Stimulated activated CD8-positive, alpha-beta memory T cell treated with anti-CD3 and anti-CD28 coated beads, Interleukin-2, amount 100 ng/mL, for 1 hour (primary cell): Measurements from ENCODE around the gene CEP72.
"Not testable (repeated sequence)": the region's sequence is repeated elsewhere in the genome, so short reads cannot be mapped to it uniquely, and the experiment has no call there.

ENCODE experiments used
- DNase-seq, 2 donors: peaks; one replicate each; pipeline ENCODE4 v3.0.0-alpha.2; 2020; ENCODE audit warnings: low read depth in 2 of 2

Gene CEP72

DNA sequence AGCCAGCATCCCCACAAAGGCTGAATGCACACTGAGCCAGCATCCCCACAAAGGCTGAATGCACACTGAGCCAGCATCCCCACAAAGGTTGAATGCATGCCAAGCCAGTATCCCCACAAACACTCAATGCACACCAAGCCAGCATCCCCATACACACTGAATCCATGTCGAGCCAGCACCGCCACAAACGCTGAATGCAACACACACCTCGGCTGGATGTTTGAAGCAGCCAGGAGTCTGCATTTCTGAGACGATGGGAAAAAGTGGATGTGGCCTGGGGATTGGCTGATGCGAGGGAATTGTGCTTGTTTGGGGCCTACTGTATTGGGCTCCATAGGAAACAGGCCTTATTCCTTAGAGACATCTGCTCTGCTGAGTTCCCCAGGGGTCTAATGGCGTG lies 30.9 kb upstream of the CEP72 start:
- DNase-seq: no peak

DNA sequence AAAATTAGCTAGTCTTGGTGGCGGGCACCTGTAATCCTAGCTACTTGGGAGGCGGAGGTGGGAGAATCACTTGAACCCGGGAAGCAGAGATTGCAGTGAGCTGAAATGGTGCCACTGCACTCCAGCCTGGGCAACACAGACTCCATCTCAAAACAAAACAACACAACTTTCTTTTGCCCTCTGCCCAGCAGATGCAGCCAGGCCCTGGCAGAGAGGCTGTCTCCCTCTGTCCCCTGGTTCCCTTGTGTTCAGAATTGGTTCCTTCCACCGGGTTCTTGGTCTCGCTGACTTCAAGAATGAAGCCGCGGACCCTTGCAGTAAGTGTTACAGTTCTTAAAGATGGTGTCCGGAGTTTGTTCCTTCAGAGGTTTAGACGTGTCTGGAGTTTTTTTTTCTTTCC lies 30.2 kb upstream of the CEP72 start:
- DNase-seq: no peak

DNA sequence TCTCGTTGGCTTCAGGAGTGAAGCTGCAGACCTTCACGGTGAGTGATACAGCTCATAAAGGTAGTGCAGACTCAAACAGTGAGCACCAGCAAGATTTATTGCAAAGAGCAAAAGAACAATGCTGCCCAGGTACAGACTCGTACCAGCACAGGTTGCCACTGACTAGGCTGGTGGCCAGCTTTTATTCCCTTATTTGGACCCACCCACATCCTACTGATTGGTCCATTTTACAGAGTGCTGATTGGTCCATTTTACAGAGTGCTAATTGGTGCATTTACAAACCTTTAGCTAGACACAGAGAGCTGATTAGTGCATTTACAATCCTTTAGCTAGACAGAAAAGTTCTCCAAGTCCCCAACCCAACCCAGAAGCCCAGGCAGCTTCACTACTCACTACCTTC lies 29.7 kb upstream of the CEP72 start:
- not testable (repeated sequence) for DNase-seq

DNA sequence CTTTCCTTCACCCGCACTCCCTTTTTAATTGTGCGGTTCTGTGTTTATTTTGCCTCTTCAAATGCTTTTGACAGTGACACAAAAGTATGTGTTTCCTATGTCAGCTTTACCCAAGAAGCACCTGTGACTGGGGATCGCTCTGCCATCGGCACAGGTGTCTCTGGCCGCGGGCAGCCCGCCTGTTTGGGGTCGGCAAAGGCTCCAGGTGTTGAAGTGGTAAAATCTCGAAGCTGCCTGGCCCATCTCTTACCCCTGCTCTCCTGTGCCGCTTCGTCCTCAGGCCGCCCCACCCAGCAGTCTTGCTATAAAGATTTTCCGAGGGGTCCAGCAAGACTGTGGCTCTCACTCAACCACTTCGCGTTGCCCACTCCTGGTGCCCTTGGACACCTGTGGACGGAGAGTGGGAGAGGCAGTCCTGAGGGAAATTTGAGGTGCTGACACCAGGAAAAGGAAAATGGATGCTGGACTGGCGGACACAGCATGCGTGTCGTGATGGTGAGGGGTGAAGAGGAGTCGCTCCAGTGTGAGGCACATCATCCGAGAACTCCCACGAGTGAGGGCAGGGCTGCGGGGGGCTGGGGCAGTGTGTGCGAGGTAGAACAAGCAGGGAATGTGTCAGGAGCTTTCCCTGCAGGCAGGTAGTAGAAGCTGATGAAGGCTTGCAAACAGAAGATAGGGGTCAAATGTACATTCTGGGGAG lies 29.1 kb upstream of the CEP72 start:
- no peak for DNase-seq

DNA sequence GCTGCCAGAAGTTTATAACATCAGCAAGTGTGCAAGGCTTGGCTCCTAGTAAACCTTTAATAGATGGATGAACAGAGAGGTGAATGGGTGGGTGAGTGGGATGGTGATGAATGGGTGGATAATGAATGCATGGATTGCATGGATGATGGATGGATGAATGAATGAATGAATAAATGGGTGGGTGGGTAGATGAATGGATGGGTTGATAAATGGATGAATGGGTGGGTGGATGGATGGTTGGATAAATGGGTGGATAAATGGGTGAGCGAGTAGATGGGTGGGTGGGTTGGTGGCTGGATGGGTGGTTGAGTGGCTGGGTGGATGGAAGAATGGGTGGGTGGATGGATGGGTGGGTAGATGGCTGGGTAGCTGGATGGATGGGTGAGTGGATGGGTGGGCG lies 28.5 kb upstream of the CEP72 start:
- DNase-seq: no peak

DNA sequence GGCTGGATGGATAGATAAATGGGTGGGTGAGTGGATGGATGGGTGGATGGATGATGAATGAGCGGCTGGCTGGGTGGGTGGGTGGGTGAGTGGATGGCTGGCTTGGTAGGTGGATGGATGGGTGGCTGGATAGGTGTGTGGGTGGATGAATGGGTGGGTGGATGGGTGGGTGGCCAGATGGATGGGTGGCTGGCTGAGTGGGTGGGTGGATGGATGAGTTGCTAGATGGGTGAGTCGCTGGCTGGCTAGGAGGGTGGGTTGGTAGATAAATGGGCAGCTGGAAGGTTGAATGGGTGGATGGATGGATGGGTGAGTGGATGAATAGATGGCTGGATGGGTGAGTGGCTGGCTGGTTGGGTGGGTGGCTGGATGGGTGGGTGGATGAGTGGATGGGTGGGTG lies 27.9 kb upstream of the CEP72 start:
- no peak for DNase-seq

DNA sequence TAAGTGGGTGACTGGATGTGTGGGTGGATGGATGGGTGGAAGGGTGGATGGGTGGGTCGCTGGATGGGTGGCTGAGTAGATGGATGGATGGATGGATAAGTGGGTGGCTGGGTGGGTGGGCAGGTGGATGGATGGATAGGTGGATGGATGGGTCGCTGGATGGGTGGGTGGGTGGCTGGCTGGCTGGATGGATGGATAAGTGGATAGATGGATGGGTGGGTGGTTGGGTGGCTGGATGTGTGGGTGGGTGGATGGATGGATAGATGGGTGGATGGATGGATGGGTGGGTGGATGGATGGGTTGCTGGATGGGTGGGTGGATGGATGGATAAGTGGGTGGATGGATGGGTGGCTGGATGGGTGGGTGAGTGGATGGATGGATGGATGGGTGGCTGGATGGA lies 27.3 kb upstream of the CEP72 start:
- DNase-seq: no peak

DNA sequence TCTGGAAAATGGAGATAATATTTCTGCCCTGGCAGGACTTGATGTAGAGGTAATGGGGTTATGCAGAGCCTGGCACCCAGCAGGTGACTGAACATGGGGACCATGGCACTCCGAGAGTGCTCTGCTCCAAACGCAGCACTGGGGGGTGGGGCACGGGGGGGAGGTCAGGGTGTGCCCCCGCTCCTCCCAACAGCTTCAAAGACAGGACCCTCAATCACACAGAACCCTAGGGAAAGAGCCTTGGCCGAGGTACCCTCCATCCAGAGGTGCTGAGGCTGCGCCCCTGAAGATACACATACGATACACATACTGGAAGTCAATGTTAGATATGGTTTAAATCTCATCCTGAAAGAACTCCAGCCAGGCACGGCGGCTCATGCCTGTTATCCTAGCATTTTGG lies 26.6 kb upstream of the CEP72 start:
- DNase-seq: no peak

DNA sequence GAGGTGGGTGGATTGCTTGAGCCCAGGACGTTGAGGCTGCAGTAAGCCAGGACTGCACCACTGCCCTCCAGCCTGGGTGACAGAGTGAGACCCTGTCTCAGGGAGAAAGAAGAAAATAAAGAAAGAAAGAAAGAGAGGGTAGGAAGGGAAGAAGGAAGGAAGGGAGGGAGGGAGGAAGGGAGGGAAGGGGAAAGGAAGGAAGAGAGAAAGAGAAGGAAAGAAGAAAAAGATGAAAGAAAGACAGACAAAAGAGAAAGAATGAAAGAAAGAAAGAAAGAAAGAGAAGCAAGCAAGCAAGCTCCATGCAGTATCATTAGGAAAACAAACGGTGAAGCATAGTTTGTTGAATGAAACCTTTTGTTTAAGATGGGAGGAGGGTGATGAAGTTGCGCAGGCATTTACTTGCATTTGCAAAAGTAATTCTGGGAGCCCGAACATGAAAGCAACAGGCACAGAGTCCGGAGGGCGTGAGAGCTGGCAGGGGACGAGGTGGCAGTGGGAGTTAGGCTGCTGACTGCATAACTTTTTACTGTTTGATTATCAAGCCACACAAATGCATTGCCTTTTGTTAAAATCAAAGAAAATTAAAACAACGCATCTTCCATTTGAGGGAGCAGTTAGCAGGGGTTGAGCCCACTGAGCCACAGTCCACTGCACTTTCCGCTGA lies 26.0 kb upstream of the CEP72 start:
- no peak for DNase-seq

DNA sequence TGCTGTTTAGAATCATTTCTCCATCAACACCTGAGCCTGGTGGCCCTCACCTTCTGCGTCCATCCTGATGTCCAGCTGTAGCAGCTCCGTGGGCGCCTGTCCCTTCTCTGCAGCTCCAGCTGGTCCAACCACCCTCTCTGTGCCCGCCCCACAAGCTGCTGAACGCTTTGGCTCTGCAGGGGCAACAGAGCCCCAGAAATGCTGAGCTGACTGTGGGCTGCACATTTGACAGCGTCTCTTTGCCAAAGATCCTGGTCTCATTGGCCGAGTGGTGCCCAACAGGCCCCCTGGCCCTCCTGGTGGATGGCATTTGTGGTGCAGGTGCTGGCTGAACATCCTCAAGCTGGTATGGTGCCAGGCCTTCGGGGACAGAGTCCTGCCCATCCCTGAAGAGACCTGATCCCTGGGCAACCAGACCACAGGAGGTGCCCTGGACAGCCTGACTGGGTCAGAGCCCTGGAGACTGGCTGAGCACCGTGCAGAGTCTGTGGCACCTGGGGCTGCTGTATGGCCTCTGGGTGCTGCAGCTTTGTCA lies 25.3 kb upstream of the CEP72 start:
- no peak for DNase-seq

DNA sequence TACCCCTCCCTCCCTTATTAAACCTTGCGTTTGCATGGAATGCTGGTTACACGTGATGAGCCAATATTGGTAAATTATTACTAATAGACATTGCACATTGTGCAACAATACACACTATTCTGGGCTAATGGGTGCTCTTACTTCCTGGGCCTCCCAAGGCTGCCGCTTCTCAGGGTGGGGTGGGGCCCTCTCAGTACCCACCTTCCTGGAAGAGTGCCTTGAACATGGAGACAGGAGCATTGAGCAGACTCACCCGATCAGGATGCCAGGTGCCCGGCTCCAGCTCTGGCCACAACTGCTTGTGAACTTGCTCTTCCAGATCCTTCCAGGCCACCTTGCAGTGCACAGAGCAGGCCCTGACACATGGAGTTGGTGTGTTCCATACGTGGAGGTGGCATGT lies 24.7 kb upstream of the CEP72 start:
- no peak for DNase-seq

DNA sequence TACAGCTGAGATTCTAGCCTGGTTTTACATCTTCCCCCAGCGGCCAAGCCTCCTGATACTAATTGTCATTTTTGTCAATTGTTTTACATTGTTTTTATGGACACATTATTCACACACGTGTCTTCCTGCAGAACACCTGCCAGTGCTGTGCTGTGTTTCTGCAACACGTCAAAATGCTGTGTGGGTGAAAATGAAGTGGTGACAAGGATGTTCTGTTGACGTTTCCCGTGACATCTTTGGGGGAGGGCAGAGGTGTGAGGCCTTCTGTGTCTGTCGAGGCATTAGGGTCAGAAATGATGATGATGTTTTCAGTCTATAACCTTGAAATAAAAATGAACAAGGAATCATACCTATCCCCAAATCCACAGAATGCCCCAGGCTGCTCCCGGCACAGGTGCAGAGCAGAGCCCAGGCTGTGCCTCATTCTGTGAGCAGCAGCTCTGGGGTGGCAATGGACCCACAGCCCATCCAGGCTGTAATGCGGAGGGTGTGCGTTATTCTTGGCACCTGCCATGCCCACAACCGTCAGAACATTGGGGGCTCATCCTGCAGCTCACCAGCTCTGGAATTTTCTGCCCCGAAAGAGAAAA lies 23.6 kb upstream of the CEP72 start:
- no peak for DNase-seq

DNA sequence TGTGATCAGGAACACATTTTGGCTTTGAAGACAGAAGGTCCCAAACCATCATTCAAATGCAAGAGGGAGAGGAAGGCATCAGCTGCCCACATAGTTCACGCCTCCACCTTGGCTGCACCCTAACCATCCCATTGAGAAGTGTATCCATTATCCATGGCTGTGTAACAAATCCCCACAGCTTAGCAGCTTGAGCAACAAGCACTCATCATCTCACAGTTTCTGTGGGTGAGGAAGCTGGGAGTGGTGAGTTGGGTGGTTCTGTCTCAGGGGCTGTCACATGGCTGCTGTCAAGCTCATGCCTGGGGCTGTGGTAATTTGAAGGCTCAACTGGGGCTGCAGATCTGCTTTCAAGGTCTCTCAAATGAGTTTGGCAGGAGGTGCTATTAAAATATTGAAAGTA lies 23.0 kb upstream of the CEP72 start:
- DNase-seq: no peak

DNA sequence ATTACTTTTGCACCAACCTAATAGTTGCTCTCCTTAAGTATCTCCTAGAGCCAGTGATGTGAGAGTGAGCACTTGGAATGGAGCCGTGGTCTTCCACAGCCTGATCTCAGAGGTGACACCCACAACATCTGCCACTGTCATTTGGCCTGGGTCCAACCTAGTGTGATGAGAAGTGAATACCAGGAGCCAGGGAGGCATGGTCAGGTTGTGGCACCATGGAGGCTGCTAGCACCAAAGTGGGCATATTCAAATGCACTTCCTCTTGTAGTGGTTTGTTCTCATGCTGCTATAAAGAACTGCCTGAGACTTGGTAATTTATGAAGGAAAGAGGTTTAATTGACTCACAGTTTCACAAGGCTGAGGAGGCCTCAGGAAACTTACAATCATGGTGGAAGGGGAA lies 22.6 kb upstream of the CEP72 start:
- no peak for DNase-seq

DNA sequence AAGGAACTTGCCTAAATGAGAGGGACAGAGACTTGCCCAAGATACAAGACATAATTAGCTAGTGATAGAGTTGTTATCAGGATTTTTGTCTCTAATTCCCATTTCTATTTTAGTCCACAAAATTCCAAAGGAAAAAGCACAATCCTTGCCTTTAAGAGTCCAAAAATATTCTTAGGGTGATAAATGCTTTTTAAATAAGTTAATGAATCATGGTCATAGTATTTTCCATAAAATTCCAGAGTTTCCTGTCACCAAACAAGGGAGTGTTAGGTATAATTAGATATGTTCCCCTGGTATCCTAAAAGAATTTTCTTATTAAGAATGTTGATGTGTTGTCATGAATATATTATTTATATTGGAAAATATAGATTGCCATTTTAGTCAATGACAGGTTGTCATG lies 21.8 kb upstream of the CEP72 start:
- no peak for DNase-seq

DNA sequence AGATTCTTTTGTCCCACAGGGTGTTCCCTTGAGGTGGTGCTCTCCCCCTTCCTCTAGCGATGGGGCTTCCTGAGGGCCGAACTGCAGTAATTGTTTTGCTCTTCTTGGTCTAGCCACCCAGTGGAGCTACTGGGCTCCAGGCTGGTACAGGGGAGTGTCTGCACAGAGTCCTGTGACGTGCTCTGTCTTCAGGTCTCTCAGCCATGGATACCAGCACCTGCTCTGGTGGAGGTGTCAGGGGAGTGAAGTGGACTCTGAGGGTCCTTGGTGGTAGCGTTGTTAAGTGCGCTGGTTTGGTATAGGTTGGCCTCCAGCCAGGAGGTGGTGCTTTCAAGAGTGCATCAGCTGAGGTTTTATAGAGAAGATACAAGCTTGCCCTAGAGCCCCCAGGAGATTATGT lies 20.4 kb upstream of the CEP72 start:
- DNase-seq: no peak

DNA sequence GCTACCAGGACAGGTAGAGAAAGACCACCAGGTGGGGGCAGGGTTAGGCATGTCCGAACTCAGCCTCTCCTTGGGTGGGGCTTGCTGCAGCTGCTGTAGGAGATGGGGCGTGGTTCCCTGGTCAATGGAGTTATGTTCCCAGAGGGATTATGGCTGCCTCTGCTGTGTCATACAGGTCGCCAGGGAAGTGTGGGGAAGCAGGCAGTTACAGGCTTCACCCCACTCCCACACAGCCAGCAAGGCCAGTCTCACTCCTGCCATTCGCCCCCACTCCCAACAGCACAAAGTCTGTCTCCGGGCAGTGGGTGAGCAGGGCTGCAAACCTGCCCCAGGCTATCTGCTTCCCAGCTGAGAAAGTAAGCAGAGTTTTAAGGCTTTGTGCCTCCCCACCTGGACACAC lies 20.0 kb upstream of the CEP72 start:
- DNase-seq: no peak

DNA sequence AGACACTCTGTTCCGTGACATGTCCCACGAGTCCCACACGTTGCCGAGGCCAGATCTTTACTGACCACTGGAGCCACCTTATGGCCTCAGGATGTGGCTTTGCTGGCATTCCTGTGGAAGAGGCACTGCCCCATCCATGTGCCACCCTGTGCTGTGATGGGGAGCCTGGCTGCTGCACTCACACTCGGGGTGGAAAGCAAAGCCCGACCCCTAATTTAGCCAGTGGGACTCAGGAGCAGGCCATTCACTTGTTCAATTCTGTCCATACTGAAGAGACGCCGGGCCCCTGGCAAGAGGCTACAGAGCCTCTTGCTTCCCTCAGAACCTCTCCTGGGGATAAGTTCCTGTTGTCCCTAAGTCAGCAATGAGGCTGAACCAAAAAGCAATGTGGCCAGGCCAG lies 18.6 kb upstream of the CEP72 start:
- DNase-seq: no peak

DNA sequence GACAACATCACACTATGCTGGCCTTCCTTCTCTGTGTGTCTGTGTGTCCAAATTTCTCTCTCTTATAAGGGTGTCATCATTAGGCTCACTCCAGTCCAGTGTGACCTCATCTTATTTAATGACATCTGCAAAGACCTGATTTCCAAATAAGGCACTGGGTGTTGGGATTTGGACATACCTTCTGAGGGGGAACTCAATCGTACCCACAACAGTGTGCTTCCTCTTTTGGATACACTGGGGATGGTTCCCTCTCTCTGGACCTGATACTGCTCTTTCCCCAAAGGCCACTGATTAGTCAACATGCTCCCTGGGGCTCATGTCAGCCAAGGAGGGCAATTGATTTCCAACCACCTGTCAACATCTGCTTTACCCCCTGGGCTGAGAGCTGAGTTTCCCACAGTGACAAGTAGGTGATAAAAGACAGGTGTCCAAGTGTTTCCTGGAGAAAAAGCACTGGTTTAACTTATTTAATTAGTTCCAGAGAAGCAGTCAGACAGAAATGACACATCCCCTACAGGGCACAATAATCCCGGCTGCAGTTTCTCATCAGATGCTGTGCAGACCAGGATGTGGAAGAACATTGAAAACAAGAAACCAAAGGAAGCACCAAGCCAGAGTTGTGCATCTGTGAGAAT lies 17.8 kb upstream of the CEP72 start:
- DNase-seq: no peak

DNA sequence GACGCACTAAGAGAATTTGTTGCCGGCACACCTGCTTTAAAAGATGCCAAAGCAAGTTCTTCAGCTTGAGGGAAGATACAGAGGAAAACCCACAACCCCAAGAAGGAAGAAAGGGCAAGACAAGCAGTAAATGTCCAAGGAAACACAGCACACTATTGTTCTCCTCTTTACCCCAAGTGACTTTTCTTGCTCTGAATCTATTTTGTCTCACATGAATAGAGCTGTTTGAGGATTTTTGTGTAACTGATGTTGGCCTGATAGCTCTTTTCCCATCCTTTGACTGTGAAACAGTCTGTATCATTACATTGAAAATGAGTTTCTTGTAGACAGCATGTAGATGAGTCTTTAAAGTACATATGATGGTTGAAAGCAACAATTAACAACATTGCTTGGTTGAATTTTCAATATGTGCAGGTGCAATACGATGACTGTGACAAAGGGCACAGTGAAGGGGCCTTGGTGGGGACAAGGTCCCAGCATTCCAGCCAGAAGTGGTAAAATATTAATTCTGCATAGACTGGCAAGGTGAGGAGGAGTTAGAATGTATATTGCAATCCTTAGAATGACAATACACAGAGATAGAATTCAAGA lies 16.8 kb upstream of the CEP72 start:
- no peak for DNase-seq

DNA sequence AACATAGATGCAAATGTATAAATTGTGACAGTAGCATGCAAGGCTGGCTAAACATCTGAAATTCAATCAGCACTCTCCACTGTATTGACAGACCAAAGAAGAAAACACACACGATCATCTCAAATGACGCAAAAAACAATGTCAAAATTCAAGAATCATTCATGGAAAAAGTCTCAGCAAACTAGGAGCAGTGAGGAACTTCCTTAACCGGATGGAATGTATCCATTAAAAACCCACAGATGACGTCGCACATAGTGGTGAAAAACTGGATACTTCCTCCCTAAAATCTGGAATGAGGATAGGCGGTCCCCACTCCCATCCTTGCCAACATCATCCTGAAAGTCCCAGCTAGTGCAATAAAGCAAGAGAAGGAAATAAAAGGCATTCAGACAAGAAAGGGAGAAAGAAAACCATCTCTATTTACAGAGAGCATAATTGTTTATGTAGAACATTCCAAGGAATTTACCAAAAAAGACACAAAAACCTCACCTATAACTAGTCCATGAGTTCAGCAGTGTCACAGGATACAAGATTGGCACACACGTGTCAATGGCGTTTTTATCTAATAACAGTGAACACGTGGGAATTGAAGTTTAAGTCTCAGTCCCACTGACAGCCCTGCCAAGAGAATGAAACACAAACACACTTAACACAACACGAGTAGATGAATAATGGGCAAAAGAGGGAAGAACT lies 14.1 kb upstream of the CEP72 start:
- DNase-seq: no peak

DNA sequence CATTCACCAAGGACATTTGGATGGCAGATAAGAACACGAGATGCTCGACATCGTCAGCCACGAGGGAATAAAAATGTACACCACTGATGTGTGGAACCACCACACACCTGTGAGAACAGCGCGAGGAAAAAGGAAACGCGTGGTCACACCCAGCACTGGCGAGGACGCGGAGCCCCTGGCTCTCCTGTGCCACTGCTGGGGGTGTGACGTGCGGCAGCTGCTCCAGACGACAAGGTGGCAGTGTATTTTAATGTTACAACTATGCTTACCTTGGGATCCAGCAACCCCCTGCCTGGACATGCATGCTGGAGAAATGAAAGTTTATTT lies 13.6 kb upstream of the CEP72 start:
- no peak for DNase-seq
